H7 (cell line): ENCODE results near the gene FOXL3. TPM values are rescaled to one million over a fixed set of nuclear protein-coding genes. Genes with fewer than 3 reads are reported as not detected.

Source experiments
- DNase-seq: peaks from one replicate; pipeline ENCODE4 v3.0.0; 2012
- H3K27me3 ChIP-seq: 2 replicates; pipeline ENCODE4 v1.6.0; 2011; ENCODE audit warnings: mild to moderate bottlenecking, low read length; ENCODE audit not compliant: control insufficient read depth, insufficient read depth
- H3K36me3 ChIP-seq: replicated peaks from 2 replicates; pipeline ENCODE4 v1.5.1; 2011; ENCODE audit warnings: low read length; ENCODE audit not compliant: control insufficient read depth, insufficient read depth
- H3K4me3 ChIP-seq: 2 replicates; pipeline ENCODE4 v1.5.1; 2011; ENCODE audit warnings: low read depth, mild to moderate bottlenecking, control low read depth, low read length, moderate library complexity; ENCODE audit not compliant: insufficient read depth
- total RNA-seq: library from RNA; depleted of rRNA; stranded (reverse); fragments of >200 nt; shearing (Covaris generic); gene quantifications from 2 replicates; pipeline ENCODE4 v1.2.3, GENCODE V29; 2014

The FOXL3 gene
- total RNA-seq, 1 experiment from 2014 or later: not detected

GRCh38 chr7:305410-306151 is 15.6 kb downstream of the FOXL3 start:
- H3K4me3 ChIP-seq: no peak overlapping the region
- DNase-seq: peak; percentile 57
- no peaks in the 10 kb centered on the region for H3K27me3 ChIP-seq
- no peaks in the 10 kb centered on the region for H3K36me3 ChIP-seq

GRCh38 chr7:307970-308369 is 18.0 kb downstream of the FOXL3 start:
- Histone ChIP-seq H3K4me3 (no peak overlapping the region), H3K36me3 (no peaks in the 10 kb centered on the region), H3K27me3 (no peaks in the 10 kb centered on the region)
- DNase-seq: no peak

- H3K36me3 ChIP-seq: no peaks in the 10 kb centered on the region
- no peaks in the 10 kb centered on the region for H3K27me3 ChIP-seq
- H3K4me3 ChIP-seq: no peak overlapping the region
- peak; percentile 37 for DNase-seq
These were observed 19.7 kb downstream of the FOXL3 start for GRCh38 chr7:309586-310228.

- no peak overlapping the region for H3K4me3 ChIP-seq
- no peak for DNase-seq
- no peaks in the 10 kb centered on the region for H3K27me3 ChIP-seq
- H3K36me3 ChIP-seq: no peaks in the 10 kb centered on the region
These were observed 21.2 kb downstream of the FOXL3 start for GRCh38 chr7:311131-311680.

GRCh38 chr7:311796-312195 is 21.8 kb downstream of the FOXL3 start:
- no peaks in the 10 kb centered on the region for H3K27me3 ChIP-seq
- DNase-seq: no peak
- H3K36me3 ChIP-seq: no peaks in the 10 kb centered on the region
- no peak overlapping the region for H3K4me3 ChIP-seq

- no peaks in the 10 kb centered on the region for H3K36me3 ChIP-seq
- H3K4me3 ChIP-seq: no peak overlapping the region
- no peak for DNase-seq
- H3K27me3 ChIP-seq: no peaks in the 10 kb centered on the region
These were observed 22.5 kb downstream of the FOXL3 start for GRCh38 chr7:312424-312823.

- Histone ChIP-seq H3K36me3 (no peaks in the 10 kb centered on the region), H3K27me3 (no peaks in the 10 kb centered on the region), H3K4me3 (no peak overlapping the region)
- no peak for DNase-seq
These were observed 24.9 kb downstream of the FOXL3 start for GRCh38 chr7:314853-315252.

- no peaks in the 10 kb centered on the region for H3K27me3 ChIP-seq
- no peaks in the 10 kb centered on the region for H3K36me3 ChIP-seq
- no peak for DNase-seq
- H3K4me3 ChIP-seq: no peak overlapping the region
These were observed 25.7 kb downstream of the FOXL3 start for GRCh38 chr7:315516-316265.

- no peaks in the 10 kb centered on the region for H3K27me3 ChIP-seq
These were observed 27.9 kb downstream of the FOXL3 start for GRCh38 chr7:317643-318405.

GRCh38 chr7:318476-318875 is 28.5 kb downstream of the FOXL3 start:
- Histone ChIP-seq H3K27me3 (no peaks in the 10 kb centered on the region), H3K36me3 (no peaks in the 10 kb centered on the region), H3K4me3 (no peak overlapping the region)
- DNase-seq: no peak

More at GRCh38 chr7:317643-318405, 27.9 kb downstream of the FOXL3 start:
- no peak overlapping the region for H3K4me3 ChIP-seq
- no peaks in the 10 kb centered on the region for H3K36me3 ChIP-seq
- no peak for DNase-seq

GRCh38 chr7:318878-319661 is 29.1 kb downstream of the FOXL3 start:
- DNase-seq: no peak
- no peak overlapping the region for H3K4me3 ChIP-seq
- no peaks in the 10 kb centered on the region for H3K27me3 ChIP-seq
- no peaks in the 10 kb centered on the region for H3K36me3 ChIP-seq

- H3K4me3 ChIP-seq: no peak overlapping the region
- H3K27me3 ChIP-seq: no peaks in the 10 kb centered on the region
- no peaks in the 10 kb centered on the region for H3K36me3 ChIP-seq
- DNase-seq: no peak
These were observed 30.3 kb downstream of the FOXL3 start for GRCh38 chr7:320297-320696.

- no peaks in the 10 kb centered on the region for H3K27me3 ChIP-seq
- H3K4me3 ChIP-seq: peak overlapping the region; percentile 4; the same call in 1 of the 2 replicates
- DNase-seq: peak; percentile 100
- H3K36me3 ChIP-seq: no peaks in the 10 kb centered on the region
These were observed 32.2 kb downstream of the FOXL3 start for GRCh38 chr7:322111-322671.
